ENCODE data around the gene IFT80.
A peak's percentile ranks its signal among the peaks of the same experiment; 100 is the strongest.

IFT80 gene

DNA sequence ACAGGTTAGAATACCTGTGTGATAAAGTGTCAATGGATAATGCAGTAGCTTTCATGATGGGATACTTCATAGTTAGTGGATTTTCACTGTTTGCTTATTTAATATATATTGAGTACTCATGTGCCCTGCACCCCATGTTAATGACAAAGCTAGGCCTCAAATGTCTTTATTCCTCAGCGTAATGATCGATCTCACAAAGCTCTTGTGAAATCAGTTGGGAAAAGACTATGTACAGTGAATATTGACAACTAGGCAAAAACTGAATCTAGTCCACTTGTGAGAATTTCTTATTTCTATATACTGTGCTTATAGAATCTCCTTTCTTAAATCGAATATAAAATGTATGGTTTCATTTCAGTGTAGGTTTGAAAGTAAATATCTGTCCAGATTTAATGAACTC, 18.3 kb upstream of the IFT80 start:
- H3K36me3 ChIP-seq (ENCODE audit: control insufficient read depth, low read depth, low read length), result peaks cover 92% of the 10 kb centered on the region
- H3K27ac ChIP-seq (ENCODE audit: low read length), result no peak overlapping the region
- H3K4me1 ChIP-seq (ENCODE audit: control insufficient read depth, low read depth, low read length), result no peaks in the 10 kb centered on the region
- no peaks in the 10 kb centered on the region for H3K27me3 ChIP-seq (ENCODE audit: control insufficient read depth, insufficient read depth, low read length)
- no peak overlapping the region for H3K9ac ChIP-seq (ENCODE audit: low read length)
- no peak overlapping the region for H3K4me3 ChIP-seq (ENCODE audit: low read length)
- H3K9me3 ChIP-seq (ENCODE audit: control insufficient read depth, low read depth, low read length), result no peaks in the 10 kb centered on the region

DNA sequence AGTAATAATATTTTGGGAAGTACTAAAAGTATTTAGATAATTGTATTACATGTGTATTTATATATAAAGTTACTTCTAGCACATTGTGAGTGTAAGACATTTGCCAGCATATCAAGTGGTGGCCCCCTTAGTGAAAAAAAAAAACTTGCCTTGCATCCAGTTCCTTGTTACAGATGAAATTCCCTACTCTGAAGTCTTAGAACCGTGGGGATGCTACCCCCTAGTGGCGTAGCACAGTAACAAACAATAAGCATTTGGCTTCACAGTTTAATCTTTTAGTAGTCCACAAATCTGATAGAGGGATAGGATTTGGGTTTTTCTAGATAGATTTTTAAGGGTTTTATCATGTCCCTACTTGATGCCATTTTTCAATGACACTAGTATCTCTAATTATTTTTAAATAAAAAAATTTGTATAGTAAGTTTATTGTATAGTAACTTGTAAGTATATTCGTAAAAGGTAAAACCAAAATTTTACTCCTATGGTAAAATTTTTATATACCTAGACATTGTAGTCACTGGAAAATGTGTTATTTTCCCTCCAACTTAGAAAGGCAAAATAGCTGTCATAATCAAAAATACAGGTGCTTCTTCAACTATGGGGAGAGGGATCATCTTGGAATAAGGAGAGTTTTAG, 14.7 kb upstream of the IFT80 start:
- Histone ChIP-seq H3K4me1 (ENCODE audit: control insufficient read depth, low read depth, low read length) (no peaks in the 10 kb centered on the region), H3K9me3 (ENCODE audit: control insufficient read depth, low read depth, low read length) (no peaks in the 10 kb centered on the region)

GRCh38 chr3:160412477-160412876, 13.5 kb upstream of the IFT80 start:
- Histone ChIP-seq H3K27me3 (ENCODE audit: control insufficient read depth, insufficient read depth, low read length) (no peaks in the 10 kb centered on the region), H3K4me3 (ENCODE audit: low read length) (no peak overlapping the region), H3K4me1 (ENCODE audit: control insufficient read depth, low read depth, low read length) (no peaks in the 10 kb centered on the region), H3K27ac (ENCODE audit: low read length) (no peak overlapping the region), H3K9ac (ENCODE audit: low read length) (no peak overlapping the region), H3K36me3 (ENCODE audit: control insufficient read depth, low read depth, low read length) (peaks cover 80% of the 10 kb centered on the region), H3K9me3 (ENCODE audit: control insufficient read depth, low read depth, low read length) (no peaks in the 10 kb centered on the region)

More for the DNA sequence above, 14.7 kb upstream of the IFT80 start:
- no peak overlapping the region for H3K9ac ChIP-seq (ENCODE audit: low read length)
- no peak overlapping the region for H3K4me3 ChIP-seq (ENCODE audit: low read length)
- no peaks in the 10 kb centered on the region for H3K27me3 ChIP-seq (ENCODE audit: control insufficient read depth, insufficient read depth, low read length)
- H3K36me3 ChIP-seq (ENCODE audit: control insufficient read depth, low read depth, low read length), result peaks cover 82% of the 10 kb centered on the region
- H3K27ac ChIP-seq (ENCODE audit: low read length), result no peak overlapping the region

- no peak overlapping the region for H3K4me3 ChIP-seq (ENCODE audit: low read length)
- H3K27me3 ChIP-seq (ENCODE audit: control insufficient read depth, insufficient read depth, low read length), result no peaks in the 10 kb centered on the region
- peaks cover 77% of the 10 kb centered on the region for H3K36me3 ChIP-seq (ENCODE audit: control insufficient read depth, low read depth, low read length)
- no peaks in the 10 kb centered on the region for H3K4me1 ChIP-seq (ENCODE audit: control insufficient read depth, low read depth, low read length)
- no peak overlapping the region for H3K27ac ChIP-seq (ENCODE audit: low read length)
- H3K9ac ChIP-seq (ENCODE audit: low read length), result no peak overlapping the region
- no peaks in the 10 kb centered on the region for H3K9me3 ChIP-seq (ENCODE audit: control insufficient read depth, low read depth, low read length)
These were observed 11.0 kb upstream of the IFT80 start for GRCh38 chr3:160409812-160410610.

- Histone ChIP-seq H3K9ac (ENCODE audit: low read length) (peak overlapping the region; percentile 13), H3K27me3 (ENCODE audit: control insufficient read depth, insufficient read depth, low read length) (no peaks in the 10 kb centered on the region), H3K27ac (ENCODE audit: low read length) (no peak overlapping the region), H3K36me3 (ENCODE audit: control insufficient read depth, low read depth, low read length) (peaks cover 48% of the 10 kb centered on the region), H3K4me1 (ENCODE audit: control insufficient read depth, low read depth, low read length) (peaks cover 13% of the 10 kb centered on the region), H3K9me3 (ENCODE audit: control insufficient read depth, low read depth, low read length) (no peaks in the 10 kb centered on the region), H3K4me3 (ENCODE audit: low read length) (peak overlapping the region; percentile 83)
These were observed 4.9 kb upstream of the IFT80 start for GRCh38 chr3:160403796-160404470.

GRCh38 chr3:160403028-160403545, 4.1 kb upstream of the IFT80 start:
- H3K4me1 ChIP-seq (ENCODE audit: control insufficient read depth, low read depth, low read length), result peaks cover 13% of the 10 kb centered on the region
- peaks cover 41% of the 10 kb centered on the region for H3K36me3 ChIP-seq (ENCODE audit: control insufficient read depth, low read depth, low read length)
- no peaks in the 10 kb centered on the region for H3K9me3 ChIP-seq (ENCODE audit: control insufficient read depth, low read depth, low read length)
- H3K27me3 ChIP-seq (ENCODE audit: control insufficient read depth, insufficient read depth, low read length), result no peaks in the 10 kb centered on the region
- H3K9ac ChIP-seq (ENCODE audit: low read length), result peak overlapping the region; percentile 27
- H3K4me3 ChIP-seq (ENCODE audit: low read length), result peak overlapping the region; percentile 83
- no peak overlapping the region for H3K27ac ChIP-seq (ENCODE audit: low read length)

GRCh38 chr3:160402221-160403027, 3.4 kb upstream of the IFT80 start:
- peaks cover 39% of the 10 kb centered on the region for H3K36me3 ChIP-seq (ENCODE audit: control insufficient read depth, low read depth, low read length)
- peak overlapping the region; percentile 83 for H3K4me3 ChIP-seq (ENCODE audit: low read length)
- H3K27me3 ChIP-seq (ENCODE audit: control insufficient read depth, insufficient read depth, low read length), result no peaks in the 10 kb centered on the region
- peak overlapping the region; percentile 98 for H3K9ac ChIP-seq (ENCODE audit: low read length)
- no peak overlapping the region for H3K27ac ChIP-seq (ENCODE audit: low read length)
- peaks cover 13% of the 10 kb centered on the region for H3K4me1 ChIP-seq (ENCODE audit: control insufficient read depth, low read depth, low read length)
- no peaks in the 10 kb centered on the region for H3K9me3 ChIP-seq (ENCODE audit: control insufficient read depth, low read depth, low read length)

GRCh38 chr3:160401291-160402095, 2.5 kb upstream of the IFT80 start:
- peaks cover 13% of the 10 kb centered on the region for H3K4me1 ChIP-seq (ENCODE audit: control insufficient read depth, low read depth, low read length)
- no peaks in the 10 kb centered on the region for H3K27me3 ChIP-seq (ENCODE audit: control insufficient read depth, insufficient read depth, low read length)
- H3K27ac ChIP-seq (ENCODE audit: low read length), result no peak overlapping the region
- peak overlapping the region; percentile 83 for H3K4me3 ChIP-seq (ENCODE audit: low read length)
- peaks cover 32% of the 10 kb centered on the region for H3K36me3 ChIP-seq (ENCODE audit: control insufficient read depth, low read depth, low read length)
- H3K9ac ChIP-seq (ENCODE audit: low read length), result peak overlapping the region; percentile 98
- no peaks in the 10 kb centered on the region for H3K9me3 ChIP-seq (ENCODE audit: control insufficient read depth, low read depth, low read length)

DNA sequence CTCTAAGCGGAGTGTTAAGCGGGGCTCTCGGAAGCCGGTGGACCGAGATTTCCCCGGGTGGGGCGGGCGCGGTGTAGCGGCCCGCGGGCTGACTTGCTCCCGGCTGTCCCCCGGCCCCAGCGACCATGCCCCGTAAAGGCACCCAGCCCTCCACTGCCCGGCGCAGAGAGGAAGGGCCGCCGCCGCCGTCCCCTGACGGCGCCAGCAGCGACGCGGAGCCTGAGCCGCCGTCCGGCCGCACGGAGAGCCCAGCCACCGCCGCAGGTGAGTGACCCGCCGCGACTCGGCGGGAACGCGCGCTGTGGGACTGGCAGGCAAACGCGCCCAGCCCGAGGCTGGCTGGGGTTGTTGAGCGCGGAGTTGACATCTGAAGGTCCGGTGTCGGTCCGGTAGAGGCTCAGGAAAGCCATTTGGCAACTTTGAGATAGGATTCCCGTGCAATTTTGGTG, 1.7 kb upstream of the IFT80 start:
- Histone ChIP-seq H3K9me3 (ENCODE audit: control insufficient read depth, low read depth, low read length) (no peaks in the 10 kb centered on the region), H3K27ac (ENCODE audit: low read length) (no peak overlapping the region), H3K4me1 (ENCODE audit: control insufficient read depth, low read depth, low read length) (peaks cover 13% of the 10 kb centered on the region), H3K27me3 (ENCODE audit: control insufficient read depth, insufficient read depth, low read length) (no peaks in the 10 kb centered on the region), H3K9ac (ENCODE audit: low read length) (peak overlapping the region; percentile 98), H3K4me3 (ENCODE audit: low read length) (peak overlapping the region; percentile 83), H3K36me3 (ENCODE audit: control insufficient read depth, low read depth, low read length) (peaks cover 25% of the 10 kb centered on the region)

DNA sequence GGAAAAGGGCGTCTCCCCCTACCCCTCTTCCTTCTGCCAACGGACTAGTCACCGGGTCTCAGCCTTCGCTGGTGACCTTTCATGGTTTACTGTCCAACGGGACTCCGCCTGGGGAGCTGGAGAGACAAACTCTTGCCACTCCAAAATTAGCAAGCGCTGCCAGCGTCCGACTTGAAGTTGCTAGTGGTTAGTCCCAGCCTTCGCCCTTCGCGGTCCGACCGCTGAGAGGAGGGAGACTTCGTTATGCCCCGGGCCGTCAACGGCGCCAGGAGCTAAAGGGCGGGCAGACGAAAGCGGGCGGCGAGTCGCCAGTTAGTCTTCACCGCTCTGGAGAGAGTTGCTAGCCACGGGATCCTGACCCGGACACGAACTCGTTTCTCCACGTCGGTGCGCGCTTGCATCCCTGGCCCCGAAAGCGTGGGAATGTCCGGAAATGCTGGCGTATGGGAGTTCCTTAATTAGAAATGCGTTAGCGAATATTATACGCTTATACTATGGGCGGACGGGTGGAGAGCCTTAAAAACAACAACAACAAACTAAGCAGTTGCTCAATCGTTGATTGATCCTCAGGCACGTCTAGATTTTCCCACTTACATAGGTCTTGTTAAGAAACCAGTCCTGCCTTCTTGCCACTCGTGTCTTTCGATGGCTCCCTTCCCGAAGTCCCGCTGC, 1.1 kb upstream of the IFT80 start:
- Histone ChIP-seq H3K27me3 (ENCODE audit: control insufficient read depth, insufficient read depth, low read length) (no peaks in the 10 kb centered on the region), H3K9me3 (ENCODE audit: control insufficient read depth, low read depth, low read length) (no peaks in the 10 kb centered on the region), H3K4me1 (ENCODE audit: control insufficient read depth, low read depth, low read length) (peaks cover 13% of the 10 kb centered on the region), H3K4me3 (ENCODE audit: low read length) (peak overlapping the region; percentile 83), H3K36me3 (ENCODE audit: control insufficient read depth, low read depth, low read length) (peaks cover 19% of the 10 kb centered on the region), H3K9ac (ENCODE audit: low read length) (peak overlapping the region; percentile 98), H3K27ac (ENCODE audit: low read length) (peak overlapping the region; percentile 88)

Data from iPS-18a (cell line).